ENCODE measurements around the gene GLS. TPM values are rescaled to one million over a fixed set of nuclear protein-coding genes. Genes with fewer than 3 reads are reported as not detected.

The GLS gene
- total and polyA plus RNA-seq, 9 of the 15 experiments (the other 6 are each of a cell fraction or from before 2014, with no cell fraction given): 13.7 to 77.5 (median 48.2) TPM

DNA sequence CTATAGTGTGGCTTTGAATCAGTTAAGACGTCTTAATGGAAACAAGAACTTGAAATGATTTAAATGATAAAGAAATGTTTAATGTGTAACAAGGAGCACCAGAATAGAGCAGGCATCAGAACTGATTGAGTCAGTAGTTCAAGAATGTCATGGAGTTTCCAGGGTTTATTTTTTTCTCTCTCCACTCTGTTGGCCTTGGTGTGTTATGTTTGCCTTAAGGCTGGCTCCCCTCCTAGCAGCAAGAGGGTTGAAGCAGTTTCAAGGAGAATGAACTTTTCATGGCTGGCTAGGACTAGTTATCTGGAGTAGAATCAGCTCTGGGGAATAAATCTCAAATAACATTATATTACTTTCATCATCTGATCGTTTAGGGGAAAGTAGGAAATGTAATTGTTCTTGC lies 13.4 kb upstream of the GLS start:
- CTCF ChIA-PET (ENCODE audit: low intra/inter-chr PET ratio): no interaction called here
- no peak overlapping the region for H3K4me2 ChIP-seq (ENCODE audit: insufficient read depth, low read length)
- H3K27me3 ChIP-seq (ENCODE audit: control insufficient read depth in 2 of 2, insufficient read depth in 2 of 2, low read length in 2 of 2): no peaks in the 10 kb centered on the region
- no peak for TF ChIP-seq HEY1 (CRISPR knock-in tag; IDR thresholded peaks at IDR 0.05; ENCODE audit: borderline replicate concordance)
- no peak for TF ChIP-seq POLR3A (IDR thresholded peaks at IDR 0.05; ENCODE audit: borderline replicate concordance, extremely low read depth, insufficient read depth, insufficient read length)
- TF ChIP-seq NFATC3 (IDR thresholded peaks at IDR 0.05): no peak
- no peak for TF ChIP-seq ZNF551 (CRISPR knock-in tag; IDR thresholded peaks at IDR 0.05)
- TF ChIP-seq, protein P1, sequence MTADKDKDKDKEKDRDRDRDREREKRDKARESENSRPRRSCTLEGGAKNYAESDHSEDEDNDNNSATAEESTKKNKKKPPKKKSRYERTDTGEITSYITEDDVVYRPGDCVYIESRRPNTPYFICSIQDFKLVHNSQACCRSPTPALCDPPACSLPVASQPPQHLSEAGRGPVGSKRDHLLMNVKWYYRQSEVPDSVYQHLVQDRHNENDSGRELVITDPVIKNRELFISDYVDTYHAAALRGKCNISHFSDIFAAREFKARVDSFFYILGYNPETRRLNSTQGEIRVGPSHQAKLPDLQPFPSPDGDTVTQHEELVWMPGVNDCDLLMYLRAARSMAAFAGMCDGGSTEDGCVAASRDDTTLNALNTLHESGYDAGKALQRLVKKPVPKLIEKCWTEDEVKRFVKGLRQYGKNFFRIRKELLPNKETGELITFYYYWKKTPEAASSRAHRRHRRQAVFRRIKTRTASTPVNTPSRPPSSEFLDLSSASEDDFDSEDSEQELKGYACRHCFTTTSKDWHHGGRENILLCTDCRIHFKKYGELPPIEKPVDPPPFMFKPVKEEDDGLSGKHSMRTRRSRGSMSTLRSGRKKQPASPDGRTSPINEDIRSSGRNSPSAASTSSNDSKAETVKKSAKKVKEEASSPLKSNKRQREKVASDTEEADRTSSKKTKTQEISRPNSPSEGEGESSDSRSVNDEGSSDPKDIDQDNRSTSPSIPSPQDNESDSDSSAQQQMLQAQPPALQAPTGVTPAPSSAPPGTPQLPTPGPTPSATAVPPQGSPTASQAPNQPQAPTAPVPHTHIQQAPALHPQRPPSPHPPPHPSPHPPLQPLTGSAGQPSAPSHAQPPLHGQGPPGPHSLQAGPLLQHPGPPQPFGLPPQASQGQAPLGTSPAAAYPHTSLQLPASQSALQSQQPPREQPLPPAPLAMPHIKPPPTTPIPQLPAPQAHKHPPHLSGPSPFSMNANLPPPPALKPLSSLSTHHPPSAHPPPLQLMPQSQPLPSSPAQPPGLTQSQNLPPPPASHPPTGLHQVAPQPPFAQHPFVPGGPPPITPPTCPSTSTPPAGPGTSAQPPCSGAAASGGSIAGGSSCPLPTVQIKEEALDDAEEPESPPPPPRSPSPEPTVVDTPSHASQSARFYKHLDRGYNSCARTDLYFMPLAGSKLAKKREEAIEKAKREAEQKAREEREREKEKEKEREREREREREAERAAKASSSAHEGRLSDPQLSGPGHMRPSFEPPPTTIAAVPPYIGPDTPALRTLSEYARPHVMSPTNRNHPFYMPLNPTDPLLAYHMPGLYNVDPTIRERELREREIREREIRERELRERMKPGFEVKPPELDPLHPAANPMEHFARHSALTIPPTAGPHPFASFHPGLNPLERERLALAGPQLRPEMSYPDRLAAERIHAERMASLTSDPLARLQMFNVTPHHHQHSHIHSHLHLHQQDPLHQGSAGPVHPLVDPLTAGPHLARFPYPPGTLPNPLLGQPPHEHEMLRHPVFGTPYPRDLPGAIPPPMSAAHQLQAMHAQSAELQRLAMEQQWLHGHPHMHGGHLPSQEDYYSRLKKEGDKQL (CRISPR knock-in tag; IDR thresholded peaks at IDR 0.05; ENCODE audit: borderline replicate concordance): no peak
- TF ChIP-seq KDM1A (IDR thresholded peaks at IDR 0.05): no peak
- TF ChIP-seq PHB (CRISPR knock-in tag; IDR thresholded peaks at IDR 0.05): no peak
- TF ChIP-seq ZNF76 (CRISPR knock-in tag; IDR thresholded peaks at IDR 0.05; ENCODE audit: borderline replicate concordance): no peak
- no peak overlapping the region for H3K9ac ChIP-seq (ENCODE audit: insufficient read depth in 1 of 2, low read depth in 2 of 2, low read length in 2 of 2)
- no TSS peak for BruUV-seq (replicated peaks)
- DNase-seq (ENCODE audit: extremely low read depth in 1 of 4, low spot score in 3 of 4) (no peak), ATAC-seq (no peak), FAIRE-seq (no peak)
- WGBS (ENCODE audit: insufficient coverage, low coverage, missing lambda C conversion rate): 0% methylated on average over 2 of the region's 2 CpGs
- H3K27ac ChIP-seq (ENCODE audit: extremely low read depth, low read depth, low read length): no peak overlapping the region
- no peaks in the 10 kb centered on the region for H3K4me1 ChIP-seq (replicated peaks in 1 of 2; ENCODE audit: control insufficient read depth in 2 of 2, insufficient read depth in 2 of 2, low read length in 2 of 2)
- H4K20me1 ChIP-seq (replicated peaks; ENCODE audit: control insufficient read depth, insufficient read depth, low read length): no peaks in the 10 kb centered on the region
- H3K36me3 ChIP-seq (ENCODE audit: control insufficient read depth, insufficient read depth, low read length): no peaks in the 10 kb centered on the region
- POLR2A ChIA-PET: interaction anchor here (1.1 kb wide), 1 partner anchor 14 kb away, joined by 5 read pairs; no protein-coding TSS in a partner anchor
- intact Hi-C loops (cut with micrococcal nuclease): no loop called here
- no peaks in the 10 kb centered on the region for H3K9me3 ChIP-seq (replicated peaks; ENCODE audit: control insufficient read depth, insufficient read depth, low read depth, low read length)
- no peaks in the 10 kb centered on the region for H3K79me2 ChIP-seq (ENCODE audit: control insufficient read depth, insufficient read depth, low read length)
- in situ Hi-C loops (cut with MboI): no loop called here
- no peak overlapping the region for H3K4me3 ChIP-seq
- no peak overlapping the region for H2AFZ ChIP-seq (ENCODE audit: low read depth, low read length)
- no peaks in the 10 kb centered on the region for H3K9me1 ChIP-seq (ENCODE audit: control insufficient read depth, insufficient read depth, low read length)

All from K562 (cell line).